GM23338 (cell line): Measurements from ENCODE around the gene CUX1. TPM values are rescaled to one million over a fixed set of nuclear protein-coding genes. Genes with fewer than 3 reads are reported as not detected.
"Not testable (repeated sequence)": the region's sequence is repeated elsewhere in the genome, so short reads cannot be mapped to it uniquely, and the experiment has no call there.

ENCODE experiments used
- ATAC-seq: fragments of 200-7000 bp; cut with Tn5 transposase; 3 replicates; pipeline ENCODE4 v1.9.1; 2020
- DNase-seq: peaks from one replicate; pipeline ENCODE4 v3.0.0-alpha.2; 2015; ENCODE audit warnings: low spot score
- H2AFZ ChIP-seq: fragments of 200-600 bp; sonication (generic); 2 replicates; pipeline ENCODE4 v1.8.0; 2016; ENCODE audit warnings: antibody characterized with exemption, mild to moderate bottlenecking, moderate library complexity
- H3F3A ChIP-seq: fragments of 200-600 bp; sonication (generic); replicated peaks from 2 replicates; pipeline ENCODE4 v1.8.0; 2017; ENCODE audit warnings: antibody characterized with exemption, mixed run types, low read depth
- H3K27ac ChIP-seq: fragments of 200-600 bp; sonication (generic); 2 replicates; pipeline ENCODE4 v1.6.1; 2016; ENCODE audit warnings: low read depth
- H3K27me3 ChIP-seq: fragments of 200-600 bp; sonication (generic); 2 replicates; pipeline ENCODE4 v1.8.0; 2016; ENCODE audit warnings: mild to moderate bottlenecking, mixed run types, moderate library complexity; ENCODE audit not compliant: insufficient read depth
- H3K36me3 ChIP-seq: fragments of 200-600 bp; sonication (generic); 2 replicates; pipeline ENCODE4 v1.8.0; 2016; ENCODE audit warnings: mild to moderate bottlenecking; ENCODE audit not compliant: insufficient read depth
- H3K4me1 ChIP-seq: fragments of 200-600 bp; sonication (generic); 2 replicates; pipeline ENCODE4 v1.8.0; 2016; ENCODE audit warnings: mild to moderate bottlenecking, moderate library complexity; ENCODE audit not compliant: insufficient read depth
- H3K4me2 ChIP-seq: fragments of 200-600 bp; sonication (generic); 2 replicates; pipeline ENCODE4 v1.7.1; 2017; ENCODE audit warnings: mixed run types
- H3K4me3 ChIP-seq: fragments of 200-600 bp; sonication (generic); 2 replicates; pipeline ENCODE4 v1.6.1; 2016; ENCODE audit warnings: mixed run types
- H3K79me2 ChIP-seq: fragments of 200-600 bp; sonication (generic); replicated peaks from 2 replicates; pipeline ENCODE4 v1.8.0; 2017; ENCODE audit warnings: mild to moderate bottlenecking; ENCODE audit not compliant: insufficient read depth
- H3K9me2 ChIP-seq: fragments of 200-600 bp; sonication (generic); 2 replicates; pipeline ENCODE4 v1.8.0; 2017; ENCODE audit not compliant: insufficient read depth
- H4K20me1 ChIP-seq: fragments of 200-600 bp; sonication (generic); replicated peaks from 2 replicates; pipeline ENCODE4 v1.8.0; 2017; ENCODE audit warnings: mild to moderate bottlenecking; ENCODE audit not compliant: insufficient read depth
- H3K27ac Mint-ChIP-seq: 2 replicates; pipeline ENCODE4 v1.8.0; 2020; ENCODE audit warnings: inconsistent platforms, mild to moderate bottlenecking, moderate library complexity, mixed read lengths
- H3K27me3 Mint-ChIP-seq: 3 replicates; pipeline ENCODE4 v1.8.0; 2022; ENCODE audit warnings: low read depth, mild to moderate bottlenecking, moderate library complexity, mixed read lengths, inconsistent platforms; ENCODE audit not compliant: insufficient read depth, poor library complexity
- H3K36me3 Mint-ChIP-seq: 3 replicates; pipeline ENCODE4 v1.8.0; 2021; ENCODE audit warnings: low read depth, mild to moderate bottlenecking, inconsistent platforms, moderate library complexity, mixed read lengths
- H3K4me1 Mint-ChIP-seq: 3 replicates; pipeline ENCODE4 v1.8.0; 2020; ENCODE audit warnings: mild to moderate bottlenecking, inconsistent platforms, mixed read lengths
- H3K4me3 Mint-ChIP-seq: 3 replicates; pipeline ENCODE4 v1.8.0; 2021; ENCODE audit warnings: moderate library complexity, mild to moderate bottlenecking, inconsistent platforms, mixed read lengths
- H3K9me3 Mint-ChIP-seq: 3 replicates; pipeline ENCODE4 v1.8.0; 2020; ENCODE audit warnings: moderate library complexity, mild to moderate bottlenecking, inconsistent platforms, mixed read lengths
- EZH2 ChIP-seq: fragments of 200-600 bp; sonication (generic); IDR thresholded peaks from one replicate; pipeline ENCODE4 v1.8.0; 2017; ENCODE audit warnings: antibody characterized with exemption, mild to moderate bottlenecking, low read depth; ENCODE audit not compliant: unreplicated experiment
- NANOG ChIP-seq: IDR thresholded peaks from 2 replicates; pipeline ENCODE4 v1.6.1; 2016; ENCODE audit warnings: antibody characterized with exemption, borderline replicate concordance
- POLR2AphosphoS5 ChIP-seq: IDR thresholded peaks from 2 replicates; pipeline ENCODE4 v1.6.1; 2016; ENCODE audit warnings: antibody characterized with exemption, low read depth
- STAT1 ChIP-seq: IDR thresholded peaks from one replicate; pipeline ENCODE4 v1.6.1; 2016; ENCODE audit warnings: antibody characterized with exemption; ENCODE audit not compliant: unreplicated experiment
- ZNF114 ChIP-seq: fragments of 250-450 bp; sonication (Bioruptor Pico); IDR thresholded peaks from 2 replicates; pipeline ENCODE4 v1.5.0; 2020; ENCODE audit warnings: mild to moderate bottlenecking, moderate library complexity
- ZNF331 ChIP-seq: fragments of 250-450 bp; sonication (Bioruptor Pico); IDR thresholded peaks from 2 replicates; pipeline ENCODE4 v1.5.0; 2020; ENCODE audit warnings: low read depth, mild to moderate bottlenecking, moderate library complexity
- polyA plus RNA-seq: library from polyadenylated mRNA; unstranded; fragments of >200 nt; fragmentation: Nextera tagmentation; extraction: Ambion mirVana; gene quantifications from 2 replicates; pipeline ENCODE4 v1.2.1, GENCODE V29; 2016
- total RNA-seq: library from RNA; depleted of rRNA; stranded (reverse); fragments of >200 nt; shearing (Covaris generic); gene quantifications from 2 replicates; pipeline ENCODE4 v1.2.3, GENCODE V29; 2014
- TF ChIP-seq, protein P1 (sequence below), 2 experiments: fragments of 200-600 bp in 1 of 2; sonication (generic) in 1 of 2; conservative IDR thresholded peaks; 2 replicates each; pipeline versions ENCODE4 v1.5.1 to v1.6.1; 2016 to 2017; ENCODE audit warnings: antibody characterized with exemption in 2 of 2, low read depth in 2 of 2, mild to moderate bottlenecking in 2 of 2, moderate library complexity in 1 of 2
- TF ChIP-seq, protein P2 (sequence below): IDR thresholded peaks from one replicate; pipeline ENCODE4 v1.6.1; 2018; ENCODE audit warnings: antibody characterized with exemption; ENCODE audit not compliant: unreplicated experiment

Gene CUX1
- total and polyA plus RNA-seq, 2 experiments from 2014 or later, result 49.9 to 64.0 TPM

GRCh38 chr7:101820703-101821102 lies 3.3 kb downstream of the CUX1 start (continued):
- TF ChIP-seq, protein P1, sequence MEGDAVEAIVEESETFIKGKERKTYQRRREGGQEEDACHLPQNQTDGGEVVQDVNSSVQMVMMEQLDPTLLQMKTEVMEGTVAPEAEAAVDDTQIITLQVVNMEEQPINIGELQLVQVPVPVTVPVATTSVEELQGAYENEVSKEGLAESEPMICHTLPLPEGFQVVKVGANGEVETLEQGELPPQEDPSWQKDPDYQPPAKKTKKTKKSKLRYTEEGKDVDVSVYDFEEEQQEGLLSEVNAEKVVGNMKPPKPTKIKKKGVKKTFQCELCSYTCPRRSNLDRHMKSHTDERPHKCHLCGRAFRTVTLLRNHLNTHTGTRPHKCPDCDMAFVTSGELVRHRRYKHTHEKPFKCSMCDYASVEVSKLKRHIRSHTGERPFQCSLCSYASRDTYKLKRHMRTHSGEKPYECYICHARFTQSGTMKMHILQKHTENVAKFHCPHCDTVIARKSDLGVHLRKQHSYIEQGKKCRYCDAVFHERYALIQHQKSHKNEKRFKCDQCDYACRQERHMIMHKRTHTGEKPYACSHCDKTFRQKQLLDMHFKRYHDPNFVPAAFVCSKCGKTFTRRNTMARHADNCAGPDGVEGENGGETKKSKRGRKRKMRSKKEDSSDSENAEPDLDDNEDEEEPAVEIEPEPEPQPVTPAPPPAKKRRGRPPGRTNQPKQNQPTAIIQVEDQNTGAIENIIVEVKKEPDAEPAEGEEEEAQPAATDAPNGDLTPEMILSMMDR (conservative IDR thresholded peaks at IDR 0.05; ENCODE audit: low read depth in 2 of 2), result no peak
- TF ChIP-seq NANOG (no peak), STAT1 (no peak), EZH2 (no peak), ZNF331 (CRISPR knock-in tag) (no peak), POLR2AphosphoS5 (no peak), ZNF114 (no peak)
- TF ChIP-seq, protein P2, sequence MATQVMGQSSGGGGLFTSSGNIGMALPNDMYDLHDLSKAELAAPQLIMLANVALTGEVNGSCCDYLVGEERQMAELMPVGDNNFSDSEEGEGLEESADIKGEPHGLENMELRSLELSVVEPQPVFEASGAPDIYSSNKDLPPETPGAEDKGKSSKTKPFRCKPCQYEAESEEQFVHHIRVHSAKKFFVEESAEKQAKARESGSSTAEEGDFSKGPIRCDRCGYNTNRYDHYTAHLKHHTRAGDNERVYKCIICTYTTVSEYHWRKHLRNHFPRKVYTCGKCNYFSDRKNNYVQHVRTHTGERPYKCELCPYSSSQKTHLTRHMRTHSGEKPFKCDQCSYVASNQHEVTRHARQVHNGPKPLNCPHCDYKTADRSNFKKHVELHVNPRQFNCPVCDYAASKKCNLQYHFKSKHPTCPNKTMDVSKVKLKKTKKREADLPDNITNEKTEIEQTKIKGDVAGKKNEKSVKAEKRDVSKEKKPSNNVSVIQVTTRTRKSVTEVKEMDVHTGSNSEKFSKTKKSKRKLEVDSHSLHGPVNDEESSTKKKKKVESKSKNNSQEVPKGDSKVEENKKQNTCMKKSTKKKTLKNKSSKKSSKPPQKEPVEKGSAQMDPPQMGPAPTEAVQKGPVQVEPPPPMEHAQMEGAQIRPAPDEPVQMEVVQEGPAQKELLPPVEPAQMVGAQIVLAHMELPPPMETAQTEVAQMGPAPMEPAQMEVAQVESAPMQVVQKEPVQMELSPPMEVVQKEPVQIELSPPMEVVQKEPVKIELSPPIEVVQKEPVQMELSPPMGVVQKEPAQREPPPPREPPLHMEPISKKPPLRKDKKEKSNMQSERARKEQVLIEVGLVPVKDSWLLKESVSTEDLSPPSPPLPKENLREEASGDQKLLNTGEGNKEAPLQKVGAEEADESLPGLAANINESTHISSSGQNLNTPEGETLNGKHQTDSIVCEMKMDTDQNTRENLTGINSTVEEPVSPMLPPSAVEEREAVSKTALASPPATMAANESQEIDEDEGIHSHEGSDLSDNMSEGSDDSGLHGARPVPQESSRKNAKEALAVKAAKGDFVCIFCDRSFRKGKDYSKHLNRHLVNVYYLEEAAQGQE, result no peak

GRCh38 chr7:101822632-101823031 lies 5.2 kb downstream of the CUX1 start:
- not testable (repeated sequence) for DNase-seq, H3K9me3 Mint-ChIP-seq, H3K27me3 Mint-ChIP-seq, H3K9me2 ChIP-seq, H3K27ac Mint-ChIP-seq, H3K4me3 ChIP-seq, H3K36me3 Mint-ChIP-seq, H3K36me3 ChIP-seq, H3K27me3 ChIP-seq, H3K4me3 Mint-ChIP-seq, H2AFZ ChIP-seq, H3F3A ChIP-seq, ATAC-seq
- Histone ChIP-seq H4K20me1 (peaks cover 86% of the 10 kb centered on the region), H3K4me1 (peaks cover 85% of the 10 kb centered on the region), H3K4me2 (0 out of 2 replicates have a peak overlapping the region, but pooled peaks have one; percentile 31), H3K79me2 (peaks cover 100% of the 10 kb centered on the region), H3K27ac (0 out of 2 replicates have a peak overlapping the region, but pooled peaks have one; percentile 56)
- H3K4me1 Mint-ChIP-seq, result peaks cover 87% of the 10 kb centered on the region

- H3K4me2 ChIP-seq, result no peak overlapping the region
- peaks cover 86% of the 10 kb centered on the region for H3K4me1 ChIP-seq
- H3K36me3 Mint-ChIP-seq, result peaks cover 4% of the 10 kb centered on the region; the same call in 2 of the 3 replicates
- H3K4me1 Mint-ChIP-seq, result peaks cover 84% of the 10 kb centered on the region
- no peak overlapping the region for H3K4me3 Mint-ChIP-seq
- no peaks in the 10 kb centered on the region for H3K36me3 ChIP-seq
- H3K9me2 ChIP-seq, result no peaks in the 10 kb centered on the region
- H3K79me2 ChIP-seq, result peaks cover 100% of the 10 kb centered on the region
- no peak overlapping the region for H2AFZ ChIP-seq
- no peaks in the 10 kb centered on the region for H3K27me3 ChIP-seq
- peaks cover 8% of the 10 kb centered on the region for H3K27me3 Mint-ChIP-seq
- no peak for TF ChIP-seq NANOG
- TF ChIP-seq, protein P2, result no peak
- H4K20me1 ChIP-seq, result peaks cover 88% of the 10 kb centered on the region
- ATAC-seq, result no peak
- H3K27ac ChIP-seq, result no peak overlapping the region
- DNase-seq, result no peak
- H3K4me3 ChIP-seq, result no peak overlapping the region
- no peaks in the 10 kb centered on the region for H3K9me3 Mint-ChIP-seq
- peak overlapping the region; percentile 83; the same call in 1 of the 2 replicates for H3K27ac Mint-ChIP-seq
- H3F3A ChIP-seq, result 0 out of 2 replicates have a peak, but pooled peaks cover 3% of the 10 kb centered on the region
Observed at GRCh38 chr7:101823096-101823495, 5.7 kb downstream of the CUX1 start.
